Tibial nerve (tissue), 4 donors: ENCODE results near the gene DNAJC15. TPM values are rescaled to one million over a fixed set of nuclear protein-coding genes. Genes with fewer than 3 reads are reported as not detected.

Source experiments
- DNase-seq, 2 donors: peaks; one replicate each; pipeline ENCODE4 v3.0.0-alpha.2; 2019; ENCODE audit warnings: low spot score in 2 of 2
- H3K27ac ChIP-seq, 4 donors: fragments of 200-600 bp; sonication (generic) in 3 of 4; one replicate each; pipeline ENCODE4 v1.5.1; 2017 to 2019; ENCODE audit warnings: mild to moderate bottlenecking in 1 of 4
- H3K27me3 ChIP-seq, 2 donors: fragments of 200-600 bp; sonication (generic) in 1 of 2; one replicate each; pipeline versions ENCODE4 v1.5.1 to v1.6.0; 2017 to 2019
- H3K36me3 ChIP-seq, 3 donors: fragments of 200-600 bp; sonication (generic); one replicate each; pipeline ENCODE4 v1.5.1; 2018 to 2019
- H3K4me1 ChIP-seq, 4 donors: fragments of 200-600 bp; sonication (generic) in 3 of 4; one replicate each; pipeline ENCODE4 v1.5.1; 2017 to 2019
- H3K4me3 ChIP-seq, 4 donors: fragments of 200-600 bp; sonication (generic) in 3 of 4; one replicate each; pipeline ENCODE4 v1.5.1; 2017 to 2019; ENCODE audit warnings: mild to moderate bottlenecking in 1 of 4, moderate library complexity in 1 of 4
- H3K9me3 ChIP-seq, 4 donors: fragments of 200-600 bp; sonication (generic) in 3 of 4; one replicate each; pipeline ENCODE4 v1.5.1; 2017 to 2019
- EP300 ChIP-seq, 2 donors: sonication (generic); formaldehyde crosslinking; IDR thresholded peaks; one replicate each; pipeline ENCODE4 v1.6.1; 2017; ENCODE audit warnings: antibody characterized with exemption in 2 of 2, mild to moderate bottlenecking in 1 of 2
- POLR2A ChIP-seq, 2 donors: fragments of 450-650 bp; IDR thresholded peaks; one replicate each; pipeline ENCODE4 v1.6.1; 2017; ENCODE audit warnings: antibody characterized with exemption in 2 of 2, mild to moderate bottlenecking in 2 of 2, moderate library complexity in 2 of 2
- WGBS, 2 donors: methylation state at CpG; one replicate each; pipeline ENCODE4 v1.1.5; 2018; 5-methylcytosine and 5-hydroxymethylcytosine counted together
- total RNA-seq, 4 donors: library from RNA; depleted of rRNA; stranded (reverse); fragments of >200 nt; gene quantifications; one replicate each; pipeline ENCODE4 v1.1.0, GENCODE V29; 2016
- TF ChIP-seq, protein P1 (sequence below), 5 experiments: fragments of 200-600 bp in 3 of 5; fragments of 450-650 bp in 2 of 5; sonication (generic) in 3 of 5; IDR thresholded peaks; one replicate each; pipeline ENCODE4 v1.5.1; 2016 to 2019; ENCODE audit warnings: antibody characterized with exemption in 5 of 5, mild to moderate bottlenecking in 3 of 5, moderate library complexity in 2 of 5

The DNAJC15 gene
- total RNA-seq, 4 donors from 2014 or later = 3.7 to 9.2 (median 5.7) TPM

- H3K9me3 ChIP-seq = no peaks in the 10 kb centered on the region
- 79 to 81% methylated on average over 7 of the region's 7 CpGs for WGBS, 2 donors
These were observed 111.5 kb downstream of the DNAJC15 start for GRCh38 chr13:43134868-43135267.

GRCh38 chr13:43135516-43135915 lies 112.1 kb downstream of the DNAJC15 start:
- Histone ChIP-seq H3K4me3 (no peak overlapping the region), H3K9me3 (no peaks in the 10 kb centered on the region), H3K27ac (no peak overlapping the region), H3K36me3 (no peaks in the 10 kb centered on the region), H3K27me3 (no peaks in the 10 kb centered on the region), H3K4me1 (no peaks in the 10 kb centered on the region)
- 93 to 94% methylated on average over 5 of the region's 5 CpGs for WGBS, 2 donors
- TF ChIP-seq POLR2A (IDR thresholded peaks at IDR 0.05) (no peak), EP300 (IDR thresholded peaks at IDR 0.05) (no peak)
- TF ChIP-seq, protein P1, sequence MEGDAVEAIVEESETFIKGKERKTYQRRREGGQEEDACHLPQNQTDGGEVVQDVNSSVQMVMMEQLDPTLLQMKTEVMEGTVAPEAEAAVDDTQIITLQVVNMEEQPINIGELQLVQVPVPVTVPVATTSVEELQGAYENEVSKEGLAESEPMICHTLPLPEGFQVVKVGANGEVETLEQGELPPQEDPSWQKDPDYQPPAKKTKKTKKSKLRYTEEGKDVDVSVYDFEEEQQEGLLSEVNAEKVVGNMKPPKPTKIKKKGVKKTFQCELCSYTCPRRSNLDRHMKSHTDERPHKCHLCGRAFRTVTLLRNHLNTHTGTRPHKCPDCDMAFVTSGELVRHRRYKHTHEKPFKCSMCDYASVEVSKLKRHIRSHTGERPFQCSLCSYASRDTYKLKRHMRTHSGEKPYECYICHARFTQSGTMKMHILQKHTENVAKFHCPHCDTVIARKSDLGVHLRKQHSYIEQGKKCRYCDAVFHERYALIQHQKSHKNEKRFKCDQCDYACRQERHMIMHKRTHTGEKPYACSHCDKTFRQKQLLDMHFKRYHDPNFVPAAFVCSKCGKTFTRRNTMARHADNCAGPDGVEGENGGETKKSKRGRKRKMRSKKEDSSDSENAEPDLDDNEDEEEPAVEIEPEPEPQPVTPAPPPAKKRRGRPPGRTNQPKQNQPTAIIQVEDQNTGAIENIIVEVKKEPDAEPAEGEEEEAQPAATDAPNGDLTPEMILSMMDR (IDR thresholded peaks at IDR 0.05) = no peak
- DNase-seq = no peak

More at GRCh38 chr13:43134868-43135267, 111.5 kb downstream of the DNAJC15 start:
- Histone ChIP-seq H3K36me3 (no peaks in the 10 kb centered on the region), H3K27ac (no peak overlapping the region), H3K4me1 (no peaks in the 10 kb centered on the region), H3K4me3 (no peak overlapping the region), H3K27me3 (no peaks in the 10 kb centered on the region)
- TF ChIP-seq, protein P1 (IDR thresholded peaks at IDR 0.05) = no peak
- TF ChIP-seq EP300 (IDR thresholded peaks at IDR 0.05) (no peak), POLR2A (IDR thresholded peaks at IDR 0.05) (no peak)
- DNase-seq = no peak

DNA sequence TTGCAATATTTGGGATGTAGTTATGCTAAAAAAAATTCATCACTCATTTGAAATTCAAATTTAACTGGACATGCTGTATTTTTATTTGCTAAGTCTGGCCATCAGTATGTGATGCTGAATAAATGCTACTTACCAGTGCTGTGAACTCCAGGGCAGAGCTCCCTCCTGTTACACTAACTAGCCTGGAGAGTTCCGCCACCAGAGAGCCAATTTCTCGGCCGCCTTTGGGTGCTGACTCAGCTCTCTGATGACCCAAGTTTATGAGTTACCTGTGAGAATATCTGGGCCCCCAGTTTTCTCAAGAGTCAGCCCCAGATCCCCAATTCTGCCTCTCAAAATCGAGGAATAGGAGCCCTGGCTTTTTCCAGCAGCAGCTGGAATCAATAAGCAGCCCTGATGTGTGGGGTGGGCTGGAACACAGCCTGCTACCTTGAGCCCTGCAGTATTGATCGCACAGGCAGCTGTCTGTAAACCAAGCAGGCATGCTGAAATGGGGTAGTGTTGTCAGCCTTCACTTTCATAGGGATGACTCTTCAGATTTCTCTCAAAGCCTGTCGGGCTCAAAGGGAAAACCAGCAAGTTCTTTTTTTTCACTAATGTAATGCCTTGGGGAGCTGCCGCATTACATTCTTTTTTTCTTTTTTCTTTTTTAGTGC lies 113.7 kb downstream of the DNAJC15 start:
- no peak for TF ChIP-seq POLR2A (IDR thresholded peaks at IDR 0.05)
- TF ChIP-seq, protein P1 (IDR thresholded peaks at IDR 0.05) = no peak
- no peak for TF ChIP-seq EP300 (IDR thresholded peaks at IDR 0.05)
- H3K4me1 ChIP-seq = no peaks in the 10 kb centered on the region
- no peaks in the 10 kb centered on the region for H3K9me3 ChIP-seq
- 45 to 54% methylated on average over 7 of the region's 7 CpGs for WGBS, 2 donors
- no peak overlapping the region for H3K4me3 ChIP-seq
- H3K27me3 ChIP-seq = no peaks in the 10 kb centered on the region
- H3K27ac ChIP-seq = no peak overlapping the region
- H3K36me3 ChIP-seq = no peaks in the 10 kb centered on the region
- no peak for DNase-seq

DNA sequence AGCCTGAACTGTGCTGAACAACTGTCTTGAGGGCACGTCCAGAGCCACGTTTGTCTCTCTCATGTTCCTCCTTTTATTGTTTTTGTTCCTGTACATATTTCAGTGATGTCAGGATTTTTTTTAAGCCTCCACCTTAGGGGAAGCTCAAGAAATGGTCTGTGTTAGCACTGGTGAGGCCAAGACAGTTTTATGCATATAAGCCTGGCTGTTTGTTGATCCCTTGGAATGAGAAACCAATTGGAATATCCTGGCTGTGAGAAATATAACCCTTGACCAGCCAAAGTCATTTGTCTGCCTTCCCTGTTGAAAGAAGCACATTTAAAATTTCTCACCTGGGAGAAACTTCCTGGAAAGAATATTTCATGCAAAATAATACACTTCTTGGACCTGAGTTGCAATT lies 115.8 kb downstream of the DNAJC15 start:
- no peak for DNase-seq
- no peaks in the 10 kb centered on the region for H3K27me3 ChIP-seq
- 27 to 31% methylated on average over 2 of the region's 2 CpGs for WGBS, 2 donors
- no peak for TF ChIP-seq EP300 (IDR thresholded peaks at IDR 0.05)
- TF ChIP-seq POLR2A (IDR thresholded peaks at IDR 0.05) = no peak
- TF ChIP-seq, protein P1 (IDR thresholded peaks at IDR 0.05) = no peak
- H3K36me3 ChIP-seq = no peaks in the 10 kb centered on the region
- H3K4me1 ChIP-seq = no peaks in the 10 kb centered on the region
- H3K4me3 ChIP-seq = no peak overlapping the region
- no peaks in the 10 kb centered on the region for H3K9me3 ChIP-seq
- H3K27ac ChIP-seq = no peak overlapping the region

DNA sequence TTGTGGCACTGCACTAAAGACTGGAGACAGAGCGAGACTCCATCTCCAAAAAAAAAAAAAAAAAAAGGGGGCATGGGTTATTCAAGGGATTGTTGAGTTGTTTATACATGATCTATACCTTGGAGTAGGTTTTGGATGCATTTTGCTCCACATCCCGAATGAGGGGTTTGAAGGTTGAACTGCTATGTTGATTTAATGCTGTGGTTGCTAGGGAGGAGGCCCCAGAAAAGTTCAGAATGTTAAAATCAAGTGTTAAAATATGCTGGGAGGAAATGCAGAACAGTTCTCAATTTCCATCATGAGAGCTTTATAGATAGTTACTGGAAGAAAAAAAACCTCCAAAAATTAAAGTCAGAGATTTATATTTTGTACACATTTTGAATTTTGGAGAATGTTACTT lies 116.5 kb downstream of the DNAJC15 start:
- no peaks in the 10 kb centered on the region for H3K4me1 ChIP-seq
- 76 to 80% methylated on average over 2 of the region's 2 CpGs for WGBS, 2 donors
- H3K4me3 ChIP-seq = no peak overlapping the region
- H3K36me3 ChIP-seq = no peaks in the 10 kb centered on the region
- no peak for TF ChIP-seq POLR2A (IDR thresholded peaks at IDR 0.05)
- TF ChIP-seq, protein P1 (IDR thresholded peaks at IDR 0.05) = no peak
- TF ChIP-seq EP300 (IDR thresholded peaks at IDR 0.05) = no peak
- H3K9me3 ChIP-seq = no peaks in the 10 kb centered on the region
- H3K27me3 ChIP-seq = no peaks in the 10 kb centered on the region
- no peak overlapping the region for H3K27ac ChIP-seq
- no peak for DNase-seq
